T-helper 1 cell treated with Interleukin-12 subunit alpha and Interleukin-12 subunit beta and Interleukin-4 antibody, amounts not matched to agents 30 μg/mL and 1 μg/mL, for 36 hours (primary cell): ENCODE data around the gene TMEM51.

Experiments used
- H3K27ac Mint-ChIP-seq: one replicate; pipeline ENCODE4 v1.8.0; 2021; ENCODE audit warnings: mild to moderate bottlenecking, mixed read lengths
- H3K27me3 Mint-ChIP-seq: one replicate; pipeline ENCODE4 v1.8.0; 2021; ENCODE audit warnings: low read depth, mixed read lengths
- H3K36me3 Mint-ChIP-seq: one replicate; pipeline ENCODE4 v1.8.0; 2021; ENCODE audit warnings: low read depth, mixed read lengths
- H3K4me1 Mint-ChIP-seq: one replicate; pipeline ENCODE4 v1.8.0; 2021; ENCODE audit warnings: low read depth, mixed read lengths
- H3K4me3 Mint-ChIP-seq: one replicate; pipeline ENCODE4 v1.8.0; 2021; ENCODE audit warnings: mild to moderate bottlenecking, moderate library complexity, mixed read lengths
- H3K9me3 Mint-ChIP-seq: one replicate; pipeline ENCODE4 v1.8.0; 2021; ENCODE audit warnings: mixed read lengths

Gene TMEM51

DNA sequence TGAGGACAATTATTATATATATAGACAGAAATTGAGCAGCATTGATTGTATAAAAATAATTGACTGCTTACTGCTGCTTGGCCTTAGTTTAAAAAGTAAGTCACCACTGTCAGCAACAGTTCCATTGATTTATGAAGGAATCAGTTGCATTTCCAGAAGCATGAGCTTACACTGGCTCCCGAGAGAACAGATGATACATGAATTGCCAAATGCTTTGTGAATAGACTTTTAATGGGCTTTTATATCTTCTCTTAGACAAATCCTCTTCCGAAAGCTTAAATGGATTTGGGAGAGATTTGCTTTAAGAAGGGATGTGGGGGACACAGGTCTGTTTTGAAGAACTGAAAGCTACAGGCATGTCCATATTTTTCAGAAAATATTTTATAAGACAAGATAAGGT lies 101.0 kb downstream of the TMEM51 start:
- Mint-ChIP-seq H3K36me3 (no peaks in the 10 kb centered on the region), H3K27me3 (peaks cover 89% of the 10 kb centered on the region), H3K27ac (no peak overlapping the region)

DNA sequence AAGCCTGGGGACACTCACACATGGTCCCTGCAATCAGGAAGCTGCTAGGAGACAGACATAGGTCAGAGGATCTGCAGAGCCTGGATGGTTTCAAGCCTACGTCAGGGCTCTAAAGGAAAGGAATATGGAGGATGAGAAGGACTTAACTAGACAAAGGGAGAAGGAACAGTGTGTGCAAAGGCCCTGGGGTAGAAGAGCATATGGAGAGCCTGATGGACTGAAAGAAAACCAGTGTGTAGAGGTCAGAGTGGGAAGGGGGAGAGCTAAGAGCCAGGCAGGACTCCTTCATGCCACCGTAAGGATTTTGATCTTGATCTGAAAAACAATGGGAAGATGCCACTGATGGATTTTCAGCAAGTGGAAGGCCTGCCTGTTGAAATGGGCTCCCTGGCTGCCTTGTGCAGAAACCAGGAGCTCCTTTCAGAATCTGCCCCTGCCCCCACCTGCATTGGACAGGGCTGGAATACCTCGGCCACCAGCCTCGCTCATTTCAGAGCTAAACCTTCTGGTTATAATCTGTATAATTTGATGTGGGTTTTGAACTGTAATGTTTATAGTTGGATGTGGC lies 102.1 kb downstream of the TMEM51 start:
- Mint-ChIP-seq H3K36me3 (no peaks in the 10 kb centered on the region), H3K27me3 (peaks cover 86% of the 10 kb centered on the region), H3K9me3 (no peaks in the 10 kb centered on the region), H3K27ac (no peak overlapping the region), H3K4me1 (peaks cover 24% of the 10 kb centered on the region), H3K4me3 (no peak overlapping the region)

More for the DNA sequence above, 101.0 kb downstream of the TMEM51 start:
- Mint-ChIP-seq H3K4me1 (peaks cover 30% of the 10 kb centered on the region), H3K9me3 (no peaks in the 10 kb centered on the region), H3K4me3 (no peak overlapping the region)

GRCh38 chr1:15256584-15256983 lies 103.0 kb downstream of the TMEM51 start:
- Mint-ChIP-seq H3K9me3 (no peaks in the 10 kb centered on the region), H3K4me1 (peaks cover 32% of the 10 kb centered on the region), H3K36me3 (no peaks in the 10 kb centered on the region), H3K27me3 (peaks cover 86% of the 10 kb centered on the region), H3K27ac (no peak overlapping the region), H3K4me3 (no peak overlapping the region)

DNA sequence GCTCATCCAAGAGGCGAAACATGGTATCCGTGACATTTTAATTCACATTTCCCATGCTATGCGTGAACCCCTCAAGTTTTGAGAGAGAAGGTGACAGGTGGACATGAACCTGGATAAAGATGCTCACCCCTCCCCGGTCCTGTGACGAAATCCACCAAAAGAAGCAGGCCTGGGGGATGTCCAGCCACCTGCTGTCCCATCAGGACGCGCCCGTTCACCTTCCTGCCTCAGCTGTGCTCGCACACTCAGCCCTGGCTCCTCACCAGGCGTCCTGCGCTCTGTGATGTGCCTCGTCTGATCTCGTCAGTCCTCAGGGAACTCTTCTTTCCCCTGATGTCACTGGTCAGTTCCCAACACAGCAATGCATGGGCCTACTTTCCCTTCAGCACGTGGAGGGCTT lies 103.8 kb downstream of the TMEM51 start:
- no peaks in the 10 kb centered on the region for H3K9me3 Mint-ChIP-seq
- peaks cover 86% of the 10 kb centered on the region for H3K27me3 Mint-ChIP-seq
- H3K36me3 Mint-ChIP-seq = no peaks in the 10 kb centered on the region
- no peak overlapping the region for H3K27ac Mint-ChIP-seq
- no peak overlapping the region for H3K4me3 Mint-ChIP-seq
- H3K4me1 Mint-ChIP-seq = peaks cover 34% of the 10 kb centered on the region

GRCh38 chr1:15258833-15259621 lies 105.5 kb downstream of the TMEM51 start:
- Mint-ChIP-seq H3K4me3 (no peak overlapping the region), H3K4me1 (peaks cover 19% of the 10 kb centered on the region), H3K27me3 (peaks cover 85% of the 10 kb centered on the region), H3K27ac (no peak overlapping the region), H3K36me3 (no peaks in the 10 kb centered on the region), H3K9me3 (no peaks in the 10 kb centered on the region)

- Mint-ChIP-seq H3K4me1 (peaks cover 16% of the 10 kb centered on the region), H3K36me3 (no peaks in the 10 kb centered on the region), H3K27me3 (peaks cover 85% of the 10 kb centered on the region), H3K27ac (no peak overlapping the region), H3K9me3 (peaks cover under 1% of the 10 kb centered on the region), H3K4me3 (no peak overlapping the region)
These were observed 106.1 kb downstream of the TMEM51 start for GRCh38 chr1:15259622-15260007.

- H3K9me3 Mint-ChIP-seq = peaks cover 7% of the 10 kb centered on the region
- H3K27me3 Mint-ChIP-seq = peaks cover 85% of the 10 kb centered on the region
- H3K4me1 Mint-ChIP-seq = peaks cover 16% of the 10 kb centered on the region
- H3K27ac Mint-ChIP-seq = no peak overlapping the region
- H3K36me3 Mint-ChIP-seq = no peaks in the 10 kb centered on the region
- no peak overlapping the region for H3K4me3 Mint-ChIP-seq
These were observed 107.0 kb downstream of the TMEM51 start for GRCh38 chr1:15260418-15261154.

DNA sequence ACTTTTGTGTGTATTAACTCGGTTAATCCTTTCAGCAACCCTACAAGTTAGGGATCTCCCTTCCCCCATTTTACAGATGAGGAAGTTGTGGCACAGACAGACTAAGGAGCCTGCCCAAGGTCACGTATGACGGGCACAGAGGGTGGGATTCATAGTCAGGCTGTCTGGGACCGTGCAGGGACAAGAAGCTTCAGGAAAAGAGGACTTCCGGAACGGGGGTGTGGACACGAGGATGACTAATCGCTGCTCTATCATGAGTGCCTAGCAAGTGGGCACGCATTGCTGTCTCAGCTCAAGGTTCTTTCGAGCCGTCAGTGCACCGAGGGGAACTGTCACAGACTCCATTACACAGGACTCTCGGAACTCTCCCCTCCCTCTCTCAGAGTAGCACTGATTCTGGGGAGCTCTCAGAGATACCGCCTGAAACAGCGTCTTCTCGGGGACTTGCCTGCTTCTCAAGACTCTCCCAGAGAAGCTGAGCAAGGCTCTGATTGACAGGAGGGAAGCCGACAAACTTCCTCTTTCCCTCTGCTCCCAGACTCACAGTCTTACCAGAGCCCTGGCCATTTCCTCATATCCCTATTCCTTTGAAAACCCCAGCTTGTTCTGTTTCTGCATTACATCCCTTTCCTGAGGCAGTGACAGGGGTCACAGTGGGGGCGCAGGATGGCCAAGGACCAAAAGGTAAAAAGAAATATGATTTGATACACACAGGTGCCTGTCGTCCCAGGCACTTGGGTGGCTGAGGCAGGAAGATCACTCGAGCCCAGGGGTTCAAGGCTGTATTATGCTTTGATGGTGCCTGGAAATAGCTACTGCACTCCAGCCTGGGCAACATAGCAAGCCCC lies 107.8 kb downstream of the TMEM51 start:
- H3K4me1 Mint-ChIP-seq = peaks cover 16% of the 10 kb centered on the region
- peaks cover 8% of the 10 kb centered on the region for H3K9me3 Mint-ChIP-seq
- H3K4me3 Mint-ChIP-seq = no peak overlapping the region
- peaks cover 82% of the 10 kb centered on the region for H3K27me3 Mint-ChIP-seq
- H3K36me3 Mint-ChIP-seq = no peaks in the 10 kb centered on the region
- no peak overlapping the region for H3K27ac Mint-ChIP-seq

GRCh38 chr1:15262003-15262377 lies 108.4 kb downstream of the TMEM51 start:
- H3K4me1 Mint-ChIP-seq = peaks cover 16% of the 10 kb centered on the region

GRCh38 chr1:15262706-15263105 lies 109.2 kb downstream of the TMEM51 start:
- peaks cover 76% of the 10 kb centered on the region for H3K27me3 Mint-ChIP-seq

More at GRCh38 chr1:15262003-15262377, 108.4 kb downstream of the TMEM51 start:
- Mint-ChIP-seq H3K27ac (no peak overlapping the region), H3K36me3 (no peaks in the 10 kb centered on the region), H3K4me3 (no peak overlapping the region), H3K27me3 (peaks cover 82% of the 10 kb centered on the region), H3K9me3 (peaks cover 10% of the 10 kb centered on the region)

GRCh38 chr1:15264769-15265168 lies 111.2 kb downstream of the TMEM51 start:
- no peak overlapping the region for H3K27ac Mint-ChIP-seq
- no peaks in the 10 kb centered on the region for H3K36me3 Mint-ChIP-seq
- H3K27me3 Mint-ChIP-seq = peaks cover 72% of the 10 kb centered on the region
- H3K4me1 Mint-ChIP-seq = peaks cover 16% of the 10 kb centered on the region
- H3K9me3 Mint-ChIP-seq = peaks cover 10% of the 10 kb centered on the region
- H3K4me3 Mint-ChIP-seq = no peak overlapping the region

More at GRCh38 chr1:15262706-15263105, 109.2 kb downstream of the TMEM51 start:
- no peak overlapping the region for H3K27ac Mint-ChIP-seq
- peaks cover 16% of the 10 kb centered on the region for H3K4me1 Mint-ChIP-seq
- H3K36me3 Mint-ChIP-seq = no peaks in the 10 kb centered on the region
- H3K4me3 Mint-ChIP-seq = no peak overlapping the region
- H3K9me3 Mint-ChIP-seq = peaks cover 10% of the 10 kb centered on the region
